ENCODE data around the gene CLEC1A. TPM values are rescaled to one million over a fixed set of nuclear protein-coding genes. Genes with fewer than 3 reads are reported as not detected.

Gene CLEC1A
- total RNA-seq, 1 donor: not detected

DNA sequence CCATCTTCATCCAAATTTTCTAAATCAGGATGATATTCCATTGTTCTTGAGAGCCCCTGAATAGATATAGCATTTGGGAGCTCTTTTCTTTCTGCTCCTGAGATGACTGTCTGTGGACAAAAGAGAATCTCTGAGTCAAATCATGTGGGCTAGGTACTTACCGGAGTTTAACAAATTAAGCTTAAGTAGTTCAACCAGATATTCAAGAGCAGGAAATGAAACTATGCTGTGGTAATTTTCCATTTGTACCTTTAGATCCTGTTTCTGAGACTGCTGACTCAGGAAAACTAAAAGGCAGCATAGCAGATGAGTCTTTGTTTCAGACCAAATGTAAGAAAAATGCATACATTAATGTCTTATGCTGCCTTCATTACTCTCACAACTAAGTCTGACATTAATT is 31.3 kb upstream of the CLEC1A start, which contains the start of gene CLEC7A:
Gene CLEC7A, minus strand, starts transcription at position 158 of the 400 bp plus-strand sequence. Its CDS starts 117 bp downstream, at position 41.
- no peaks in the 10 kb centered on the region for H4K20me1 ChIP-seq (ENCODE audit: insufficient read depth, low read length)
- H3K9me3 ChIP-seq (ENCODE audit: low read depth, low read length): no peaks in the 10 kb centered on the region
- H3K36me3 ChIP-seq (ENCODE audit: insufficient read depth, low read length): no peaks in the 10 kb centered on the region
- no peaks in the 10 kb centered on the region for H3K79me2 ChIP-seq (ENCODE audit: insufficient read depth, low read length)
- DNase-seq (ENCODE audit: insufficient read length, low spot score, missing footprints): no peak
- no peaks in the 10 kb centered on the region for H3K27me3 ChIP-seq (ENCODE audit: insufficient read depth, low read length)
- no peak within 1 kb of the TSS for H2AFZ ChIP-seq (ENCODE audit: low read length)
- H3K27ac ChIP-seq (ENCODE audit: low read depth, low read length): no peak within 1 kb of the TSS
- no peaks in the 10 kb centered on the region for H3K4me1 ChIP-seq (ENCODE audit: insufficient read depth, low read length)
- H3K4me2 ChIP-seq (ENCODE audit: insufficient read depth, low read length): no peak within 1 kb of the TSS
- no peak for TF ChIP-seq CTCF (IDR thresholded peaks at IDR 0.05; ENCODE audit: extremely low read depth, low read depth, low read length)
- no peak within 1 kb of the TSS for H3K4me3 ChIP-seq (ENCODE audit: insufficient read depth, low read length)

GRCh38 chr12:10128687-10129086 is 29.9 kb upstream of the CLEC1A start:
- Histone ChIP-seq H3K4me2 (ENCODE audit: insufficient read depth, low read length) (no peak overlapping the region), H3K9me3 (ENCODE audit: low read depth, low read length) (no peaks in the 10 kb centered on the region), H3K27me3 (ENCODE audit: insufficient read depth, low read length) (no peaks in the 10 kb centered on the region), H3K27ac (ENCODE audit: low read depth, low read length) (no peak overlapping the region), H2AFZ (ENCODE audit: low read length) (no peak overlapping the region), H3K4me1 (ENCODE audit: insufficient read depth, low read length) (no peaks in the 10 kb centered on the region), H4K20me1 (ENCODE audit: insufficient read depth, low read length) (no peaks in the 10 kb centered on the region), H3K36me3 (ENCODE audit: insufficient read depth, low read length) (no peaks in the 10 kb centered on the region), H3K4me3 (ENCODE audit: insufficient read depth, low read length) (no peak overlapping the region), H3K79me2 (ENCODE audit: insufficient read depth, low read length) (no peaks in the 10 kb centered on the region)
- DNase-seq (ENCODE audit: insufficient read length, low spot score, missing footprints): no peak
- no peak for TF ChIP-seq CTCF (IDR thresholded peaks at IDR 0.05; ENCODE audit: extremely low read depth, low read depth, low read length)

DNA sequence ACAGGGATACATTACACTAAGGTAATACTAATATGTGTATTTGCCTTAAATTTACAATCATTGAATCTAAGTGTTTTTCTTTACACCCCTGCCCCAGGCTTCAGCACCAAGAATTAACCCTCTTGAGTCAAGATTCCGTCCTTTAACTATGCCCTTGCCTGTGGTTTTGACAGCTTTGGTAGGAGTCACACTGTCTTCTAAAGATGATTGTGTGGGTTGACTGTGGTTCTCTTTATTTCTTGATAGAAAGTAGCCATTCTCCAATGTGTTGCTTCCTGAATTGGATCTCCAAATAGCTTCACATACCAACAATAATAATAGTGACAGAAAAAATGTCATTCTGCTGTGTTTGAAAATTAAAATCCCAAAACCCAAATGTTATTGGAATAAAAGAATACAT is 27.6 kb upstream of the CLEC1A start:
- Histone ChIP-seq H3K4me2 (ENCODE audit: insufficient read depth, low read length) (no peak overlapping the region), H3K4me3 (ENCODE audit: insufficient read depth, low read length) (no peak overlapping the region), H3K36me3 (ENCODE audit: insufficient read depth, low read length) (no peaks in the 10 kb centered on the region), H3K4me1 (ENCODE audit: insufficient read depth, low read length) (no peaks in the 10 kb centered on the region), H3K27ac (ENCODE audit: low read depth, low read length) (no peak overlapping the region), H4K20me1 (ENCODE audit: insufficient read depth, low read length) (no peaks in the 10 kb centered on the region), H3K27me3 (ENCODE audit: insufficient read depth, low read length) (no peaks in the 10 kb centered on the region), H3K9me3 (ENCODE audit: low read depth, low read length) (no peaks in the 10 kb centered on the region), H2AFZ (ENCODE audit: low read length) (no peak overlapping the region), H3K79me2 (ENCODE audit: insufficient read depth, low read length) (no peaks in the 10 kb centered on the region)
- TF ChIP-seq CTCF (IDR thresholded peaks at IDR 0.05; ENCODE audit: extremely low read depth, low read depth, low read length): no peak
- DNase-seq (ENCODE audit: insufficient read length, low spot score, missing footprints): no peak

GRCh38 chr12:10122689-10123088 is 23.9 kb upstream of the CLEC1A start:
- no peaks in the 10 kb centered on the region for H3K36me3 ChIP-seq (ENCODE audit: insufficient read depth, low read length)
- H3K27ac ChIP-seq (ENCODE audit: low read depth, low read length): no peak overlapping the region
- no peak for TF ChIP-seq CTCF (IDR thresholded peaks at IDR 0.05; ENCODE audit: extremely low read depth, low read depth, low read length)
- no peaks in the 10 kb centered on the region for H3K27me3 ChIP-seq (ENCODE audit: insufficient read depth, low read length)
- H3K4me3 ChIP-seq (ENCODE audit: insufficient read depth, low read length): no peak overlapping the region
- H3K4me1 ChIP-seq (ENCODE audit: insufficient read depth, low read length): no peaks in the 10 kb centered on the region
- H3K4me2 ChIP-seq (ENCODE audit: insufficient read depth, low read length): no peak overlapping the region
- no peak overlapping the region for H2AFZ ChIP-seq (ENCODE audit: low read length)
- no peaks in the 10 kb centered on the region for H3K79me2 ChIP-seq (ENCODE audit: insufficient read depth, low read length)
- no peak for DNase-seq (ENCODE audit: insufficient read length, low spot score, missing footprints)
- H4K20me1 ChIP-seq (ENCODE audit: insufficient read depth, low read length): no peaks in the 10 kb centered on the region
- no peaks in the 10 kb centered on the region for H3K9me3 ChIP-seq (ENCODE audit: low read depth, low read length)

Measured in osteoblast (primary cell).